SHP77 treated with DMSO at 0.1 percent for 48 hours (cell line): ENCODE results near the gene TXNRD3.
"Not testable (repeated sequence)": the region's sequence is repeated elsewhere in the genome, so short reads cannot be mapped to it uniquely, and the experiment has no call there.

Source experiments
- DNase-seq: peaks from one replicate; lab custom pipeline; 2025; lab: John Stamatoyannopoulos, UW

The TXNRD3 gene

GRCh38 chr3:126595479-126595878, 59.4 kb downstream of the TXNRD3 start:
- DNase-seq: not testable (repeated sequence)

GRCh38 chr3:126591515-126591914, 63.4 kb downstream of the TXNRD3 start:
- not testable (repeated sequence) for DNase-seq

DNA sequence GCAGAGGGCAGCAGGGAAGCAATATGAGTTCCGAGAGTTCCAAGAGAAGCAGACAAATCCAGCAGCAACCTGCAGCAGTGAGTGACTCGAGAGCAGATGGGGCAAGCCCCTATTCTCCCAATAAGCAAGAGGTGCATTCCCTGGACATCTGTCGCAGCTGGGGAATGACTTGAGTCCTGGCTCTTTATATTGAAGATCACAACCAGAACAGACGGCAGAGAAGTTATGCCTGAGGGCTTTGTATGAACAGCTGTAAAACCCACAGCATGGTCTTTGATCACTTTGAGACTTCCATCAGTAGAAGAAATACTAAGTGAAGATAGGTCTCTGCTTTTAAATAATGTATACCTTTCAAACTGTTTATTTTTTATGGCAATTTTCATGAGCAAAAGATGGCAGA, 72.6 kb downstream of the TXNRD3 start:
- DNase-seq: no peak

DNA sequence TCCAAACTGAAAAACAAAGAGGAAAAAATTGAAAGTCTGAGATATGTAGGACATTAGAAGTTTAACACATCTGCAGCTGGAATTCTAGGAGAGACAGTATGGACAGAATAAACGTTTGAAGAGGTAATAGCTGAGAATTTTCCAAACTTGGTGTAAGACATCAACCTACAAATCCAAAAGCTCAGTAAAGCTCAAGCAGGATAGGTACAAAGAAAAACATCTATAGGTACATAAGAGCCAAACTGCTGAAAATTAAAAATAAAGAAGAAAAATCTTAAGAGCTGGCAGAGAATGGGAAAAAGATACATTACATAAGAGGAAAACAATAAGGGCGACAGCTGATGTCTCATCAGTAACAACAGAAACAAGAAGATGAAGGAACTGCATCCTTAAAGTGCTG, 73.4 kb downstream of the TXNRD3 start:
- no peak for DNase-seq

- no peak for DNase-seq
Measured at GRCh38 chr3:126580746-126581145, 74.2 kb downstream of the TXNRD3 start.

DNA sequence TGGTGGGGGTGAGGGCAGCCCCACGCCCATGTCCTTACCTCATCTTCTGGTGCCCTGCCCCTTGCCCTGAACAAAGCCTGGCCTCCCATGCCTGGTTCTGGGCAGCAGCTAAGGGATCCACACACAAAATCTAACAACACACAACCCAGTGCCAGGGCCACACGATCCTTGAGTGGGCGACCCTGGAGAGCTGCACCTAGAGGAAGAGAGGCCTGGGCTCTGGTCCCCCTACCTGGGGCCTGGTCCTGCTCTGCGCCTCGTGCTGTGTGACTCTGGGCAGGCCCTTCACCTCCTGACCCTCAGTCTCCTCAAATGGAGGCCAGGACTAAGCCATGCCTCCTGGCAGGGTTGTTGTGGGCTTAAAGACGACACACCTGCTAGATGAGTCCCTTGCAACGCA, 76.2 kb downstream of the TXNRD3 start:
- no peak for DNase-seq

GRCh38 chr3:126577261-126577660, 77.7 kb downstream of the TXNRD3 start:
- no peak for DNase-seq

DNA sequence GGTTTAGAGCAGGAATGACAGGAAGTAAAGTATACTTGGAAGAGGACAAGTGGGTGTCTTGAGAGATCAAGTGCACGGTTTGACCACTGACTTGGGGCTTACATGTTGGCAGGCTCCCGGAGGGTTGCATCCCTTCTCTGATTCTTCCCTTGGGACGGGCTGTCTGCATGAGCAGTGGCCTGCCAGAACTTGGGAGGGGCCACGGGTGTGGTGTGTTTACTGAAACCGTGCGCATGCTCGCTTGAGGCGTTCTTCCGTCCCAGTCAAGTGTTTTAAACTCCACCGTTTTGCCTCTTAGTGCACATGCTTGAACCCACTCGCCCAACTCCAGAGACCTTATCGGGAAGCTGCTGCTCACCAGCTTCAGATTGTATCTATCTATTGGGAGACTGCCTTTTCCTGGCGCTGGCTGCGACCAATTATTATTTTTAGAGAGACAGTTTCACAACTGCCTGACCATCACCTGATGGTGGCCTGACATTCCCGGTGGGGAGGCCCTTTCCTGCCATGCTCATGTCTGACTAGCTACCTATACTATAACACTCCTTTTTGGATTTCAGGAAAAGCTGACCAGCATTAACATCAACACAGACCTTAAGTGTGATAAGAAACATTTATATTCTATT, 81.3 kb downstream of the TXNRD3 start:
- no peak for DNase-seq

DNA sequence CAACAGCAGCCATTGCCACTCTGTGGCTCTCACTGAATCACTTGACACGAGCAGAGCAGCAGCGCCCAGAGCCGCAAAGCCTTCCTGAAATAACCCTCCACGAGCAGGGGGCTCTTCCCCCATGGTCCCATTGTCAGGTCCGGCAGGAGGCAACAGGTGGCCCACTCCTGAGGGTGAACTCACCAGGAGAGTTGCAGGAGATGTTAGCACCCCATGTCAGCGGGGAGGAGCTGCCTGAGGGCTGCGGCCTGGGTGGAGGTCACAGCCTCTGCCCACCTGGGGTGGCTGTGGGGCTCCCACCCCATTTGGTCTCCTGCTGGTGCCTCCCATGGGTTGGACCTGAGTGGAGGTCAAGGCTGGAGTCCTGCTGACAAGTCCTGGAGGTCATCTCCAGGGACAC, 83.8 kb downstream of the TXNRD3 start:
- DNase-seq: no peak

- no peak for DNase-seq
Measured at GRCh38 chr3:126570103-126570541, 84.8 kb downstream of the TXNRD3 start.

- no peak for DNase-seq
Measured at GRCh38 chr3:126569390-126569975, 85.4 kb downstream of the TXNRD3 start.

DNA sequence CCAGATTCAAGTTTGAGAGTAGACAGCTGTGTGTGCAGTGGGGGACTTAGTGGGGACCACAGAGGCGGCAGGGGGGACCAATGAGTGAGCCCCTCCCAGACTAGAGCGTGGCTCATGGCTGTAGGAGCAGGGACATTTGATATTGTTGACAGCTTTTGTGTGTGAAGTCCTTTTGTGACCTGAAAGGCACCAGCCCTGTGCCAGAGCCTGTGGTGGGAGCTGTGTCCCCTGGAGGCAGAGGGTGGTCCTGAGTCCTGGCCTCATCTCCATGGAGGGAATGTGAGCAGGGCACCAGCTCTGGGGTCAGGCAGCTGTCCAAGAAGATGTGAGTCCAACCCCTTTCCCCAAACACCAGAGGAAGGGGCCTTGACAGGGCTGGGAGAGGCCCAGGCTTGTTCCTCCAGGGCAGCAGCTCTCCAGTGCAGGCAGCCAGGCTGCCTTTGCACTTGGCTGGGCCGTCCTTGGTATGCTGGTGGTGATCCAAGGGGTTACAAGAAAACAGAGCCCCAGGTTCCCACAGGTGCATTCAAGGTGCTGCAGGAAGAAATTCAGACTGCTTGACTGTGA, 86.1 kb downstream of the TXNRD3 start:
- no peak for DNase-seq

DNA sequence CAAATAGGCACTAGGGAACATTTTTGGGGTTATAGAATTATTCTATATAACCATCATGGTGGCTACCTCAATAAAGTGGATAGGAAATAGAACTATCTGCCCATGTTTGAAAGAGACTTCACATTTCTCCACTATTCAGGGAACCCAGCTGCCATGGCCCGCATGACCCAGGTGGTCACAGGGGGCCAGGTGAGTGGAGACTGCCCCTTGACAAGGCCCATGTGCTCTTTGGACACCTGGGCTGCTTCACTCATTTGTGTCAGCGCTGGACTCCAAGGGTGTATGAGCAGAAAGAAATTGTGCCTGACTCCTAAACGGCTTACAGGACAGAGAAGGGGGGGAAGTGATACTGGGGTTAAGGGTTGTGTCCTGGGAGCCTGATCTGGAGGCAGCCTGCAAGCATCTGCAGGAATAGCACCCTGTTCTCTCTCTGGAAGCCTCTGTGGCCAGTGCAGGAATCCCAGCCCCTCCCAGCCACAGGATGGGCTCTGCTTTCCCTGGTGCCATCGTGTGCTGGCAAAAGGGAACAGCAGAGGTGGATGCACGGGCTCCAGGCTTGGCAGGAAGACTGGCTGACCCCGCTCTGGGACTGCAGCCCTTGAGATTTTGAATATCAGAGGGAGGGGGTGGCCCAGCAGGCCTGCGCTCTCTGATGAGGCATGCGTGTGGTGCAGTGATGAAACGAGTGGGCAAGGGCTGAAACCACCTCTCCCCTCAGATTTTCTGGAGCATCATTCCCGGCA, 87.1 kb downstream of the TXNRD3 start:
- no peak for DNase-seq

DNA sequence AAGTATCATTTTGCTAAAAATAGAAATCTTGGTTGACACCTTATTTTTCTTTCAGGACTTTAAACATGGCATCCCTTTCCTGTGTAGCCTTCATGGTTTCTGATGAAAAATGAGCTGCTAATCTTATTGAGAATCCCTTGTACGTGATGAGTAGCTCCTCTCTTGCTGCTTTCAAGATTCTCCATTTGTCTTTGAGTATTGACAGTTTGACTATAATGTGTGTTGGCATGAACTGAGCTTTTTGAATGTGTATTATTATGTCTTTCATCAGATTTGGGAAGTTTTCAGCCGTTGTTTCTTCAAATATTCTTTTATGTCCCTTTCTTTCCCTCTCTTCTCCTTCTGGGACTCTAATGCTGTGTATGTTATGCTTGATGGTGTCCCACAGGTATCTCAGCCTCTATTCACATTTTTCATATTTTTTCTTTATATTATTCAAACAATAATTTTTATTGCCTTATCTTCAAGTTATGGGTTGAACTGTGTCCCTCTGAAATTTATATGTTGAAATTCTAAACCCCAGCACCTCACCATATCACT, 92.1 kb downstream of the TXNRD3 start:
- DNase-seq: no peak

GRCh38 chr3:126558336-126559071, 96.4 kb downstream of the TXNRD3 start, which contains the start of gene C3orf22:
Gene C3orf22 (minus strand): TSS chr3:126558932. CDS start chr3:126553390, 5,542 bp downstream.
- DNase-seq: no peak

DNA sequence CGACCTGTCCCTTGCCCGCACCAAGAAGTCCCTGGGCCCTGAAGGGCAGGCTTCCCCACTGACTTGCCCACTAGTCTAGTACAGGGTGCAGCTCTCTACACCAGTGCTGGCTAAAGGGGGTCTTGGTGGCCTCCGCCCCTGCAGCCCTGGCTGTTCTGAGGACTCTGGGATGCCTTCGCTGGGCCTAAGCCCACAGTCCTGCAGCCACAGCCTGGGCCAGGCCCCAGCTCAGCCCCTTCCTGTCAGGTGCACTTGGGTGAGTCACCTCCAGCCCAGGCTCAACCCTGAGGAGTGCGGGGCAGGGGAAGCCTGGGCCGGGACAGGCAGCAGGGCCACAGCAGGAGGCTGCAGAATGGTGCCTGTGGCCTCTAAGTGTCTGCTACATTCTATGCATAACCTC, 97.2 kb downstream of the TXNRD3 start:
- no peak for DNase-seq

- DNase-seq: no peak
Measured at GRCh38 chr3:126557415-126557745, 97.5 kb downstream of the TXNRD3 start.
